HG03342 (cell line): ENCODE results near the gene ZNF277.
"Not testable (repeated sequence)": the region's sequence is repeated elsewhere in the genome, so short reads cannot be mapped to it uniquely, and the experiment has no call there.

Source experiments
- ATAC-seq: cut with Tn5 transposase; IDR thresholded peaks from one replicate; pipeline ENCODE4 v1.9.1; 2021; ENCODE audit warnings: mild to moderate bottlenecking, moderate library complexity; ENCODE audit not compliant: unreplicated experiment

ZNF277 gene

DNA sequence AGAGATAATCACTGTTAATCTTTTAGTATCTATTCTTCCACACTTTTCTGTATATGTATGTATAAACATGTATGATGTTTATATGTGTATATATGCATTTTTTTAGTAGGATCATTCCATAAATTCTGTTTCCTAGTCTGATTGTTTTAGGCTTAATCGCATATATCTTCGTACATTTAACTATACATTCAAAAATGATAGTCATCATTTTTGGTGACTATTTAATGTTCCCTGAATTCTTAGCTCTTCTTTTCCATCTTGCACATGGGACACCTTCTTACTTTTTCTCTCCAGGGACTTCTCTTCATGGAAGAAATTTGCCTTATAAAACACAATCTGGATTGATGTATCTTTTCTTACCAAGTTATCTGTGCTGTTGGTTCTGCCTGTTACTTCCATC lies 42.1 kb downstream of the ZNF277 start:
- no peak for ATAC-seq

DNA sequence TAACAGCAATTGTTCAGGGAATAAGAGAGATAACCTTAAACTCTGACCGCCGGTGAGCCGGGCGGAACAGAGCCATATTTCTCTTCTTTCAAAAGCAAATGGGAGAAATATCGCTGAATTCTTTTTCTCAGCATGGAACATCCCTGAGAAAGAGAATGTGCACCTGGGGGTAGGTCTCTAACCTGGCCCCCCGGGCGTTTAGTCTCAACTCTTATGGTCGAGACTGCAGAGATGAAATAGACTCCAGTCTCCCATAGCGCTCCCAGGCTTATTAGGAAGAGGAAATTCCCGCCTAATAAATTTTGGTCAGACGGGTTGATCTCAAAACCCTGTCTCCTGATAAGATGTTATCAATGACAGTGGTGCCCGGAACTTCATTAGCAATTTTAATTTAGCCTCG lies 43.5 kb downstream of the ZNF277 start:
- not testable (repeated sequence) for ATAC-seq

DNA sequence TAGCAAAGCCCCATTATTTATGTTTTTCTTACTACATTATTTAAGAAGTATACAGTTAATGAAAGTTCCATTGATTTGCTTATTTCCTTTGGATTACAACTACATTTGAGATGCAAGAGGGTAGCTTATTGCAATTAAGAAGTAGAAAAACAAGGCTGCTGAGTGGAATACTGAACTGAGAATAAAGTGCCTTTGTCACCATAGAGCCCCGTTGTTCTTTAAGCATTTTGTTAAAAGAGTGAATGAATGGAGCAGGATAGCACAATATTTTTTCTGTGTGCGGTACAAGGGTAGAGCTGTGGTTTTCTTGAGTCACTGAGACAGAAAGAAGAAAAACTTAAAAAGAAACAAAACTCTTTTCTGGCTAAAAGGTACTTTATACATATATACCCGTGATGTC lies 45.6 kb downstream of the ZNF277 start:
- ATAC-seq, result no peak

DNA sequence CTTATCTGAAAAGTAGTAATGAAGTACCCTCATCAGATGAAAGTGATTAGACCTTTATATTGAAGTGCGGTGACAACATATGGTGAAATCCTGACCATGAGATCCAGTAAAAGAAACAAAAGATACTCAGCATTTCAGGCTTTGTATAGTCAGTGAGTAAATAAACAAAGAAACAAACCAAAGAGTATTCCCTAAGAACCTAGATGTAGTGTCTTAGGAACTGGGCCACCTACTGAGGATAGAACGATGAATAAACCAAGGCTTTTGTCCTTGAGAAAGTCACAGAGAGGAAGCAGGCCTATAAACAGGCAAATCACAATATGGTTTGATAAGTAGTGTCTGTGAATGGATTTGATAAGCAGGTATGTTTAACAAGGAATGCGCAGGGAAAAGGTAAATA lies 46.2 kb downstream of the ZNF277 start:
- ATAC-seq, result no peak

DNA sequence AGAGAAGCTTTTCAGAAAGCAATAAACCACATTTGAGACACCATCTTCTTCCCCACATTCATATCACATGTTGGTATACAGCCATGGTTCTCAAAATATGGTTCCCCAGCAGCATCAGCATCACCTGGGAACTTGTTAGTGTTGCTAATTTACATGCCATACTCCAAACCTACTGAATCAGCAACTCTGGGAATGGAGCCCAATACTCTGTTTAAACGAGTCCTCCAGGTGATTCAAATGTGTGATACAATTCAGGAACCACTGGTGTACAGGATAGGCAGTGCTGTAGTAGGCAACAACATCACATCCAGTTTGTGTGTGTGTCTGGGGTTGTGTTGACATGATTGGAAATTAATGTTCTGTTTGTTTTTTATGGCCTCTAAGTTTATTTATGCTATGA lies 47.7 kb downstream of the ZNF277 start:
- no peak for ATAC-seq

DNA sequence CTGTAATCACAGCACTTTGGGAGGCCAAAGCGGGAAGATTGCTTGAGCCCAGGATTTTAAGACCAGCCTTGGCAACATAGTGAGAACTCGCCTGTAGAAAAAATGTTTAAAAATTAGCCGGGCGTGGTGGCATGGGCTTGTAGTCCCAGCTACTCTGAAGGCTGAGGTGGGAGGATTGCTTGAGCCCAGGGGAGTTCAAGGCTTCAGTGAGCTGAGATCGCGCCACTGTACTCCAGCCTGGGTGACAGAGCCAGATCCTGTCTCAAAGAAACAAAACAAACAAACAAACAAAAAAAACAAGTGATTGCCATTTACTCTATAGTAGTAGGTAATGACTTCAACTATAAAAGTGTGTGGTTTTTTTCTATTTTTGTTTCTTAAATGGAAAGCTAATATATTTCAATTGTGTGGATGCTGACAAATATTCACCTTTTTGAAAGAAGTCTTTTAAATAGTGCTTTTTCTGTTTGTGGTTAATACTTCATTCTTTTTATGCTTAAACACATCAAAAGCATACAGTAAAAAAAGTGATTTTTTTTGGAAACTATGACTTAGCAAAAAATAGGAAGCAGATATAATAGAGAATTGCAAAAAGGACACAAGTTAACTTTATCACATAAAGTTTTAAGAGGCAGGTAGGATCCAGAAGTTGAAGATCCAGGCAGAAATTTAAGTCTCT lies 48.4 kb downstream of the ZNF277 start:
- ATAC-seq, result no peak

DNA sequence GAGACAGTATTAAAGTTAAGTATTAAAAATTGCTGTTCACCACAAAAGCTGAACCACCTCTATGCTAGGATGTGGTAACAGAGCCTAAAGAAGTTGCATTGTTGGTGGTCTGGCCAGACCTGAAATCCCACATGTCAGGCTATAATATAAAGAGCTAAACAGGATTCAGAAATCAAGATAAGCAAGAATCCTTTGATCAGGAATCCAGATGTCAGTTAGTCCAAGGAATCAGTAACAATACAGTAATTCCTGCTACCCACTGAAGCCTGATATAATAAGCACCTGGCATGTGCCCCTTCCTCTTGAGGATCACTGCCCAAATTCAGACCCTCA lies 48.9 kb downstream of the ZNF277 start:
- ATAC-seq, result no peak

DNA sequence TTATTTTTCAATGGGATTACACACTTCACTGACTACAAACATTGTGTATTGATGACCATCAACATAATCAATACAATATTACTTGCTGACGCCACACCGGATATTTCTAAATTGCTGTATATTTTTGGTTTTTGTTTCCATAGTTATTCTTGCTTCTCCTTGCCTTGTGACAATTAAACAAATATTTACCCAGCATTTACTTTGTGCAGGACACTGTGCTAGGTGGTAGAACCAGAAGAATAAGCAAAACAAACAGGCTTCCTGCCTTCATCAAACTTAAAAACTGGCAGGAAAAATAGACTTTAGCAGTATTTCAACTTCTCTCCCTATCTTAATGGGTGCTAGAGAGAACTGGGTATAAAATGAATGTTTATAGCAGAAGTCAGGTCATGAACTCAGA lies 50.6 kb downstream of the ZNF277 start:
- ATAC-seq, result no peak

DNA sequence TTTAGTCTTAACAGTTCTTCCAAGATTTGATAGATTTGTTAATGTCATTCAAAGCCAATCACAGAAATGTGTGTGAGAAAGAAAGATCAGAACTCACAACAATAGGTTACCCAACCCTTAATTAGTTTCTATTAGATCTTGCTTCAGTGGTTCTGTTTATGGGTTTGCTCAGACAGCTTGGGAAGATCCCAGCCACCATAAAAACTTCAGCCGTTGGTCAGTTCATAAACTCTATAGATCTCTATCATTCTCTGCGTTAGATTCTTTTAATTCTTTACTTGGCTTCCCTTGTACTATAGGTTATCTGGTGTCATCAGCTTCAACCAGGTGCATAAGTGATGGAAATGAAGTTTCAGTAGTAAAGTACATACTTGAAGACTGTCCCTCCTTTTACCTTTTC lies 54.4 kb downstream of the ZNF277 start:
- no peak for ATAC-seq

DNA sequence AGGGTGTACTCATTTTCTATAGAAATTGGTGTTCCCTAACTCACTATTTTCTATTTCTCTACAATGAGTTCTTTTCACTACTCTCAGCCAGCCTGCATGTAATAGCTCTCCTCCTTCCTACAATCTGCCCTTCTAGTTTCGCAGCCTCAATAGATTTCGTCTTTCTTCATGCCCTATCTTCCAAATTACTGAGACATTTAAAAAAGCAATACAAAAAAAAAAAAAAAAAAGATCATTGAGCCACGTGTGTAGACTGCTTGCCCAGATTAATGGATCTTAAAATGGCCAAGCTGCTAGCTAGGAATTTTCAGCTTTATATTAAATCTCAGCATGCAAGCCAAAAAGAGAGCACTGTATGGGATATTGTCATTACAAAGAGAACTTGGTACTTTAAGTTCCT lies 55.5 kb downstream of the ZNF277 start:
- ATAC-seq, result no peak

DNA sequence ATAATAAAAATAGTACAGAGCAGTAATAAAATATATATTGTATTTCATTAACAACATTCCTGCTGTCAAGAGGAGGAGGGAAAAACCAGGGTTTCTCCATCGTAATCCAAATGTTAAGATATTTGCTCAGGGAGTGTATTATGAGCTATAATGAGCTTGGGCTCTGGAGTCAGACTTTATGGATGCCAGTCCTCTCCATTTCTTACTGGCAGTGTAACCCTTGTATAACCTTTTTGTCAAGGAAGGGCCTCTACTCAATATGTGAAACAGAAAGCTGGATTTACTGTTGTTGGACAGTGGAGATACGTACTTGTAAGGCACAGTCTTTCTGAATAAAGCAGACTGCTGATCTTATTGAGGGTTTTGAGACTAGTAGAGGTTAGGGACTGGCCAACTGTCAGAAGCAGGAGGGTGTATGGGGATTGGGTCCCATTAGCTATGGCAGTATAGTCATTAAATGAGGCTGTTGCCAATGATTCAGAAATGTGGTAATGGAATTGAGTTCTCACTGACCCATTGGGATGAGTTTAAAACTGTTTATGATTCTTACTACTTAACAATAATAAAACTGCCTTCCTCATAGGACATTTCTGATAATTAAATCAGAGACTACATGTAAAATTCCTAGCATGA lies 56.5 kb downstream of the ZNF277 start:
- ATAC-seq, result no peak

DNA sequence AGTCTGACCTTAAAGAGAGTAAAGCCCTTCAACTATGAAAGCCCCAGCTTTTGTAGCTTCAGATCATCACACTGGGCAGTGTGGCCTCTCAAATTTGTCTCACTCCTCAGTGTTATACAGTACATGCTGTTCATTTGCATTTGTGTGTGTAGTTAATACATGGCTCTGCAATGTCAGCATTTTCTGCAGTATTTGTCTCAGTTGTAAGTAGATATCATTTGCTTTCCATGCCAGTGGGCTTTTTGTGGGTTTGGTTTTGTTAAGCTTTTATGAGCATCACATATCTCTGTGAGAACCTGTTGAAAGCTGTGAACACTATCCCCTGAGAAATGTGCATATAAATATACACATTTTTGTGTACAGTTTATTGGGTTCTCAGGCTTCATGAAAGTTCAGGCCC lies 57.0 kb downstream of the ZNF277 start:
- ATAC-seq, result no peak

DNA sequence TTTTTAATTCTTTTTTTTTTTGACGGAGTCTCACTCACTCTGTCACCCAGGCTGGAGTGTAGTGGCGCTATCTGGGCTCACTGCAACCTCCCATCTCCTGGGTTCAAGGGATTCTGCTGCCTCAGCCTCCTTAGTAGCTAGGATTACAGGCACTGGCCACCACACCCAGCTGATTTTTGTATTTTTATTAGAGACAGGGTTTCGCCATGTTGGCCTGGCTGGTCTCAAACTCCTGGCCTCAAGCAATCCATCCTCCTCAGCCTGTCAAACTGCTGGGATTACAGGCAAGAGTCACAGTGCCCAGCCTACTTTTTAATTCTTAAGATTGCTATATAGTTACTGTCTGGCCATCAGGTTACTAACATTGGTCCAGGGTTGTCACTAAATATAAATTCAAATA lies 59.6 kb downstream of the ZNF277 start:
- ATAC-seq, result no peak

DNA sequence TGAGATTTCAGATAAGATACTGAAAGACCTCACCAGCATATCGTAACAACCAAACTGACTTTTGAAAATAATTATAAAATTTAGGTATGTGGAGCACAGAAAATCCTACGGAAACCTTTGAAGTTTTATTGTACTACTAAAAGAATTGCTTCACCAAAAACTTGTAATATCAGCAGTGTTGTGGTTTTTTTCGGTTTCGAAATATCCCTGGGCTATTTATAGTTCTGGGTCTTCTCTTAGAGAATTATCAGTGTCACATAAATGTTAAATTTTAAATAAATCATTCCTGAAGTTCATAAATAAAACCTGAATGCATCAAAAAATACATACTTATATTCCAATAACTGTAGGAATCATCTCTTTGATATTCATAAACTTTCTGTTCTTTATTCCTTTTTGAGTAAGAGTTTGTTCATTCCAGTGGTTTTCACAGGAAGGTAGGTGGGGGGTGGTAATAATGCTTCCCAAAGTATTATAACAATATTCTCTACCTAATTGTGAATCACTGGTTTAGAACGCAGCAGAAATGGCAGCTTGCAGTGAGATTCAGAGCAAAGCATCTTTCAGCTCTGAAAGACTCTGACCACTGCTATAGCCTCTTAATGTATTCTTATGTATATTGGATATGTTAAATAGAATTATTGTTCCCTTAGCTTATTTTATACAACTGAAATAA lies 60.2 kb downstream of the ZNF277 start:
- no peak for ATAC-seq

DNA sequence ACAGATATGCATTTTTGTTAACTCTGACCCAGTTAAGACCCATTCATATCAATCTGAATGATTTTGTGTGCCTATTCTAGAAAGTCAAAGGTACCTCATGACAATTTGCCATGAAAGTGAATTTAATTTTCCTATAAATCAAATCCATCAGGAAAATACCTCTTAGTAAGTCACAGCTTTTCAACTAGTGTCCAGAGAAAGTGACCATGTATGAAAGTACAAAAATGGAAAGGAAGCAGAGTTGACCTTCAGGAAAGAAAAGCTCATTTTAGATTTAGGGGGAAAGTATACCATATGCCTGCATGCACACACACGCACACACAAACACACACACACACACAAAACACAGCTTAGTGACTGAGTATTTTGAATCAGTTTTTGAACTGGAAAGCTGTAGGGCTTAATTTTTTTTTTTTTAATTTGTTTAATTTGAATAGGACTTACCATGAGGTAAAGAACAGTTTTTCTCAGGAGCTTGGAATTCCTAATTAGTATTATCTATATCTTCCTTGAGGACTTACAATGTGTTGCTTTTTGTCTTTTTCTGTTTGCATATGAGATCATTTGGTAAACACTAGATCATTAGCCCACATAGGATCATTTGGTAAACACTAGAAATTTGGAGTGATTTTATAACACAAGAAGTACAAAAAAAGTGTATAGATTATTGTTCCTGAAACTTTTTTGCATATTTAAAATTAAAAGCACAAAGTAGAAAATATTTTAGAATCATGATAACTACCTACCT lies 61.6 kb downstream of the ZNF277 start:
- no peak for ATAC-seq

DNA sequence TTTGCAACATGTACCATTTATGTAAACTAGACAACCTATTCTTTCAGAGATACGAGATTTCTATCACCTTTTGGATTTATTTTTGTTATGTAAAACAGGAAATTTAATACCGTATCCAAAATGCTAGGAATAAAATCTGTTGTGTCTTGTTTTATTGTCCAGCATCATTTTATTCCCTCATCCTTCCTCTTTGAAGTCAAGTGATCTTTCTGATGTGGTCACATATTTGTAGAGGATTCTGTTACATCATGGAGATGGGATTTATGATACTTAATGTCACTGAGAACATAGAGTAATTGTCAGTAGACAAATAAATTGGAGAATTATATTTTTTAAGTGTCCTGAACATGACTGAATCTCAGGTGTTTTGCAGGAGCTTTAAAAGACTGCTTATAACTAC lies 64.7 kb downstream of the ZNF277 start:
- no peak for ATAC-seq

DNA sequence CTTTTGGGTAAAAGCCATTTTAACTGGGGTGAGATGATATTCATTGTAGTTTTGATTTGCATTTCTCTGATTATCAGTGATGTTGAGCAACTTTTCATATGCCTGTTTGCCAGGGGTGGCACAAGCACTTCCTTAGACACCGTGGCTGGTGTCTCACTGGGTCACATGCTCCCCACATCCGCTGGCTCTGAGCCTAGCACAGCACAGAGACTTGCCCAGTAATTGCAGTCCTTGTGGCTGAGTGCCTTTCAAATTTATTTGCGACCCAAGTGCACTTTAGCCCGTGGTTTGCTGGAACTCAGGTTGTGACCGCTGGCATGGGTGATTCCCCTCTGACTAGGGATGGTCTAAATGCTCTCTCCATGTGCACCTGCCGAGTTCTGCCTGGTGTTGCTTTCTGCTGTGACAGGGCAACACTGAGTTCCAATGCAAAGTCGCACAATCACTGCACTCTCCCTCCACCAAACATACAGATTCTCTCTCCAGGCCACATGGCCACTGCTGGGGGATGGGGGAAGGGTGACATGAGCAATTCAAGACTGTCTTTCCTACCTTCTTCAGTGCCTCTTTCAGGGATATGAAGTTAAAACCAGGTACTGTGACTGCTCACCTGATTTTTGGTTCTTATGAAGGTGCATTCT lies 66.5 kb downstream of the ZNF277 start:
- no peak for ATAC-seq

DNA sequence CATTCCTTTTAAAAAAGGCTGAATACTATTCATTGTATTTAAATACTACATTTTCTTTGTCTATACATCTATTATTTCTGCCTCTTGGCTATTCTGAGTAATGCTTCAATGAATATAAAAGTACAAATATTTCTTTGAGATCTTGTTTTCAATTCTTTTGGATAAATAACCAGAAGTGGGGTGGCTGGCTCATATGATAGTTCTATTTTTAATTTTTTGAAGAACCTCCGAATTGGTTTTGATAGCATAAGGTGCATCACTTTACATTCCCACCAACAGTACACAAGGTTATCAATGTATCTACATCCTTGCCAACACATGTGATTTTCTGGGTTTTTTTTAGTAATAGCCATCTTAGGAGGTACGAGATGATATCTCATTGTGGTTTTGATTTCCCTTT lies 72.5 kb downstream of the ZNF277 start:
- no peak for ATAC-seq

DNA sequence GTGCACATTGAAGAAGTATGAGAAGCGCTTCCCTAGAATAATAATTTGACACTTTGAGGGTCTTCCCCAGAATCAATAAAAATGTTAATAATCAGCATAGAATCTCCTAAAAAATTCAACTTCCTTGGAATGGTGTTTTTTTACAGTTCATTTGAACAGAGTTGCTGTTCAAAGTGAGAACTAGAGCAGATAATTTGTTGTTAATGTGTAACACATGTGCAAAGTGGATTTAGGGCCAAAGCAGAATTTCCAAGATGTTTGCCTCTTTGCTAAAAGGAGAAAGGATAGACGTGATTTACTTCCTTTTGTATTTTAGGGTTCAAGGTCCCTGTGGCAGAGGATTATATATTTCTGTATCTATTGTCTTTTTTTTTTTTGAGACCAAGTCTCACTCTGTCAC lies 73.8 kb downstream of the ZNF277 start:
- ATAC-seq, result no peak

DNA sequence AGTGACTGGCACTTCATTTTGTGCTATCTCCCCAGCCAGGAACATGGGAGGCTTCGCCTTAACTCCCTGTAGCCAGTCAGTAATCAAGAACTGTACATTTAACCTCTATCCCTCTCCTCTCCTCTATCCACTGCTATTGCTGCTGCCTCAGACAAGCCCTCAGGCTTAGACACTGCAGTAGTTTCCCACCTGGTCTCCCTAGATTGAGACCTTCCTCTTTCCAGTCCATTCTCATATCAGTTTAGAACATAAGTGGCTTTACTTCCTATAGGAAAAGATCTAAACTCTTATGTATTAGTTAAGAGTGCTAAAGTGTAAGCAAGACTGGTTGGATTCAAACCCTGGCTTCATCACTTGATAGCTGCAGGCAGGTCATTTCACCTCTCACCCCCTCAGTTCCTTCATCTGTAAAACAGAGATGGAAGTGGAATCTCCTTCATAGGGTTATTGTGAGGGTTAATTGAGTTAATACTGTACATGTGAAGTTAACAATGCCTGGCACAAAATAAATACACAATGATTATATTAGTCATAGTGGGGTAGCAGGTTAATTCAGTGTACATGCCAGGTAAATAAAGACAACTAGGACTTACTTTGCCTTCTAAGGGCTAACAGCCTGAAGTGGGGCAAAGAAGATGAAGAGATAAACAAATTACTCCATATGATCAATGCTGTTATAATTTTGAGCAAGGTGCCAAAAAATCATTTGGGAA lies 76.1 kb downstream of the ZNF277 start:
- no peak for ATAC-seq
